Activated CD8-positive, alpha-beta T cell treated with anti-CD3 and anti-CD28 coated beads for 36 hours (primary cell): ENCODE results near the gene SPART. TPM values are rescaled to one million over a fixed set of nuclear protein-coding genes. Genes with fewer than 3 reads are reported as not detected.

Experiments
- ATAC-seq: fragments of 200-7000 bp; cut with Tn5 transposase; one replicate; pipeline ENCODE4 v1.10.0; 2021; ENCODE audit warnings: mild to moderate bottlenecking, moderate library complexity
- CTCF ChIA-PET: fragments of 350-600 bp; sonication (Branson Sonifier 250); formaldehyde crosslinking; loops from one replicate; lab custom pipeline; 2021; ENCODE audit warnings: antibody characterized with exemption; lab: Charles Lee
- POLR2A ChIA-PET: fragments of 350-600 bp; sonication (Branson Sonifier 250); formaldehyde crosslinking; loops from one replicate; lab custom pipeline; 2021; ENCODE audit warnings: antibody characterized with exemption; lab: Charles Lee
- DNase-seq: peaks from one replicate; pipeline ENCODE4 v3.0.0-alpha.2; 2020
- H3K27ac Mint-ChIP-seq: one replicate; pipeline ENCODE4 v1.8.0; 2021; ENCODE audit warnings: mild to moderate bottlenecking, mixed read lengths
- H3K27me3 Mint-ChIP-seq: one replicate; pipeline ENCODE4 v1.8.0; 2021; ENCODE audit warnings: mixed read lengths
- H3K36me3 Mint-ChIP-seq: one replicate; pipeline ENCODE4 v1.8.0; 2021; ENCODE audit warnings: low read depth, mixed read lengths
- H3K4me1 Mint-ChIP-seq: one replicate; pipeline ENCODE4 v1.8.0; 2021; ENCODE audit warnings: low read depth, mixed read lengths
- H3K4me3 Mint-ChIP-seq: one replicate; pipeline ENCODE4 v1.8.0; 2021; ENCODE audit warnings: mild to moderate bottlenecking, moderate library complexity, mixed read lengths
- H3K9me3 Mint-ChIP-seq: one replicate; pipeline ENCODE4 v1.8.0; 2021; ENCODE audit warnings: mixed read lengths
- CTCF ChIP-seq: fragments of 200-600 bp; IDR thresholded peaks from one replicate; pipeline ENCODE4 v1.8.0; 2022; ENCODE audit warnings: antibody characterized with exemption, mild to moderate bottlenecking
- intact Hi-C: fragments of 100-400 bp; cut with micrococcal nuclease; formaldehyde crosslinking; loops from one replicate; pipeline ENCODE4 v1.10.0; 2022
- total RNA-seq, 2 experiments: library from RNA; stranded (reverse); gene quantifications; one replicate each; pipeline ENCODE4 v1.2.3, GENCODE V29; 2021

Gene SPART
- total RNA-seq, 2 experiments from 2014 or later: 16.0 to 16.4 TPM

- Mint-ChIP-seq H3K27me3 (peaks cover 3% of the 10 kb centered on the region), H3K4me1 (no peaks in the 10 kb centered on the region), H3K36me3 (no peaks in the 10 kb centered on the region), H3K27ac (no peak overlapping the region), H3K9me3 (no peaks in the 10 kb centered on the region), H3K4me3 (no peak overlapping the region)
- ATAC-seq (no peak), DNase-seq (no peak)
- ChIA-PET CTCF (no interaction called here), POLR2A (no interaction called here)
- intact Hi-C loops: no loop called here
- no peak for TF ChIP-seq CTCF
Observed at GRCh38 chr13:36359301-36359950, 13.2 kb upstream of the SPART start.

GRCh38 chr13:36358175-36358718 lies 12.1 kb upstream of the SPART start:
- H3K27me3 Mint-ChIP-seq: peaks cover 3% of the 10 kb centered on the region
- no peaks in the 10 kb centered on the region for H3K36me3 Mint-ChIP-seq
- ChIA-PET POLR2A (no interaction called here), CTCF (interaction anchor here (1.2 kb wide), 1 partner anchor 11 kb away, joined by 7 read pairs; no protein-coding TSS in a partner anchor)
- H3K27ac Mint-ChIP-seq: no peak overlapping the region
- no peaks in the 10 kb centered on the region for H3K9me3 Mint-ChIP-seq
- no peak overlapping the region for H3K4me3 Mint-ChIP-seq
- DNase-seq: no peak
- intact Hi-C loops: no loop called here
- ATAC-seq: no peak
- TF ChIP-seq CTCF: no peak
- H3K4me1 Mint-ChIP-seq: no peaks in the 10 kb centered on the region

- ChIA-PET CTCF (interaction anchor here (1.2 kb wide), 1 partner anchor 11 kb away, joined by 7 read pairs; no protein-coding TSS in a partner anchor), POLR2A (no interaction called here)
- H3K9me3 Mint-ChIP-seq: no peaks in the 10 kb centered on the region
- peaks cover 3% of the 10 kb centered on the region for H3K27me3 Mint-ChIP-seq
- H3K4me3 Mint-ChIP-seq: no peak overlapping the region
- no peak for TF ChIP-seq CTCF
- DNase-seq (no peak), ATAC-seq (no peak)
- H3K27ac Mint-ChIP-seq: no peak overlapping the region
- H3K36me3 Mint-ChIP-seq: no peaks in the 10 kb centered on the region
- intact Hi-C loops: no loop called here
- H3K4me1 Mint-ChIP-seq: no peaks in the 10 kb centered on the region
Observed at GRCh38 chr13:36357692-36358091, 11.5 kb upstream of the SPART start.

- Mint-ChIP-seq H3K27ac (no peak overlapping the region), H3K36me3 (no peaks in the 10 kb centered on the region), H3K4me1 (no peaks in the 10 kb centered on the region), H3K27me3 (peaks cover 3% of the 10 kb centered on the region), H3K9me3 (no peaks in the 10 kb centered on the region), H3K4me3 (no peak overlapping the region)
- DNase-seq (no peak), ATAC-seq (no peak)
- TF ChIP-seq CTCF: no peak
- ChIA-PET POLR2A (no interaction called here), CTCF (no interaction called here)
- intact Hi-C loops: no loop called here
Observed at GRCh38 chr13:36357231-36357630, 11.0 kb upstream of the SPART start.

- intact Hi-C loops: no loop called here
- peaks cover 3% of the 10 kb centered on the region for H3K27me3 Mint-ChIP-seq
- DNase-seq (no peak), ATAC-seq (no peak)
- ChIA-PET POLR2A (no interaction called here), CTCF (no interaction called here)
- no peaks in the 10 kb centered on the region for H3K9me3 Mint-ChIP-seq
- no peak overlapping the region for H3K27ac Mint-ChIP-seq
- no peaks in the 10 kb centered on the region for H3K36me3 Mint-ChIP-seq
- no peaks in the 10 kb centered on the region for H3K4me1 Mint-ChIP-seq
- TF ChIP-seq CTCF: no peak
- H3K4me3 Mint-ChIP-seq: no peak overlapping the region
Observed at GRCh38 chr13:36356058-36356457, 9.9 kb upstream of the SPART start.
